ENCODE results near the gene WNT9B.

The WNT9B gene

GRCh38 chr17:46859996-46860395 is 8.6 kb downstream of the WNT9B start:
- DNase-seq, result no peak

GRCh38 chr17:46862949-46863348 is 11.6 kb downstream of the WNT9B start:
- DNase-seq, result no peak

- no peak for DNase-seq
Observed at GRCh38 chr17:46863383-46864121, 12.2 kb downstream of the WNT9B start.

GRCh38 chr17:46865100-46865499 is 13.7 kb downstream of the WNT9B start:
- DNase-seq, result no peak

DNA sequence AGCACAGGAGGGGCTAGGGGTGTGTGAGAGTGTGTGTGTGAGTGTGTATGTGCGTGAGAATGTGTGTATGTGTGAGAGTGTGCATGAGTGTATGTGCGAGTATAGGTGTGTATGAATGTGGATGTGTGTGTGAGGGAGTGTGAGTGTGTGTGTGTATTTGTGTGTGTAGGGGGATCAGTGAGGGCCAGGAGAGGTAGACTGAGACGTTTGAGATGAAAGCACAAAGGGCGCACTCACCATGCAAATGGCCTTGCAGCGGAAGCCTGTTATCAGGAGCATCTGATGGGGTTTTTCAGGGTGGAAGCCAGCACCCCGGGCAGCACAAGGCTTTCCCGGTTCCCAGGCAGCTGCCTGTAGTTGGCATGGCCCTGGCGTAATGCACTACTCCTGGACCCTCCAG is 14.9 kb downstream of the WNT9B start:
- DNase-seq, result no peak

GRCh38 chr17:46866747-46867146 is 15.4 kb downstream of the WNT9B start:
- no peak for DNase-seq

GRCh38 chr17:46868689-46869187 is 17.4 kb downstream of the WNT9B start:
- no peak for DNase-seq

GRCh38 chr17:46869296-46869695 is 17.9 kb downstream of the WNT9B start:
- DNase-seq, result no peak

DNA sequence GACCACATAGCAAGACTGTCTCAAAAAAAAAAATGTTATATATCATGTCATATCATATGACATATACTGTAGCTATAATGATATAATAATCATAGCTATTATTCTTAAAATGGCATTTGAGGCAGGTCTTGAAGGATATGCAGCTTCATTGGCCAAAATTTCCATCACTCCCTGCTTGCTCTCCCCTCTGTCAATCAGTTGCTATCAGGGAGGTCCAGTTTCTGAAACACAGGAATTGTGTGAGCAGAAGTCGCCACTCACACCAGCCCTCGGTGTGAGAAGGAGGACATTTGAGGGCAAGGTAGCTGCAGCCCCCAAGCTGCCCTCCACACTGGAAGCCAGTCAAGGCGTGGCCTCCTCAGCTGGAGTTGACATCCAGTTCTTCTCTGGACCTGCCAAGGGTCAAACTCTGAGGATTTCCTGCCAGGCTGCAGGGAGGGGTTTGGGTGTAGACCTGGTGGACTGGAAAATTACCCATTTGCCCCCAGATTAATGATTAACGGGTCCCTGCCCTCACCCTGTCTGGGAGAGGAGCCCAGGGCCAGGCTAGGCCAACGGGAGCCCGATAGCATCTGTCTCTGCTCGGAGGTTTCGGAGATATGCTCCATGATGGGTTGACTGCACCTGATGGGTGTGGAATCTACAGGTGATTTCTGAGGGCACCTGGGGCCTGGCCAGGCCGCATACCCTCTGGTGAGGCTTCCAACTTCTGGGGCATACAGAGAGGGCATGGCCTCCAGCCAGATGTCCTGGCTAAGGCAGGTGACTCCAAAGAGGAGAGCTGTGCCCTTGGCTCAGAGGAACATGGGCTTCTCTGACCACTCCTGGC is 18.8 kb downstream of the WNT9B start:
- DNase-seq, result no peak

DNA sequence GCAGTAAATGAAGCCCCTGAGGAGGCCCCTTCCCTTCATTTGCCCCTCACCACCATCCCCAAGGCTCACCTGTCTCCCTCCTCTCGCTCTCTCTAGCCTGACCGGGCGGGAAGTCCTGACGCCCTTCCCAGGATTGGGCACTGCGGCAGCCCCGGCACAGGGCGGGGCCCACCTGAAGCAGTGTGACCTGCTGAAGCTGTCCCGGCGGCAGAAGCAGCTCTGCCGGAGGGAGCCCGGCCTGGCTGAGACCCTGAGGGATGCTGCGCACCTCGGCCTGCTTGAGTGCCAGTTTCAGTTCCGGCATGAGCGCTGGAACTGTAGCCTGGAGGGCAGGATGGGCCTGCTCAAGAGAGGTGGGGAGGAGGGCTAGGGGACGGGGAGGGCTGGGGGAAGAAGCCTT is 21.0 kb downstream of the WNT9B start:
- no peak for DNase-seq

DNA sequence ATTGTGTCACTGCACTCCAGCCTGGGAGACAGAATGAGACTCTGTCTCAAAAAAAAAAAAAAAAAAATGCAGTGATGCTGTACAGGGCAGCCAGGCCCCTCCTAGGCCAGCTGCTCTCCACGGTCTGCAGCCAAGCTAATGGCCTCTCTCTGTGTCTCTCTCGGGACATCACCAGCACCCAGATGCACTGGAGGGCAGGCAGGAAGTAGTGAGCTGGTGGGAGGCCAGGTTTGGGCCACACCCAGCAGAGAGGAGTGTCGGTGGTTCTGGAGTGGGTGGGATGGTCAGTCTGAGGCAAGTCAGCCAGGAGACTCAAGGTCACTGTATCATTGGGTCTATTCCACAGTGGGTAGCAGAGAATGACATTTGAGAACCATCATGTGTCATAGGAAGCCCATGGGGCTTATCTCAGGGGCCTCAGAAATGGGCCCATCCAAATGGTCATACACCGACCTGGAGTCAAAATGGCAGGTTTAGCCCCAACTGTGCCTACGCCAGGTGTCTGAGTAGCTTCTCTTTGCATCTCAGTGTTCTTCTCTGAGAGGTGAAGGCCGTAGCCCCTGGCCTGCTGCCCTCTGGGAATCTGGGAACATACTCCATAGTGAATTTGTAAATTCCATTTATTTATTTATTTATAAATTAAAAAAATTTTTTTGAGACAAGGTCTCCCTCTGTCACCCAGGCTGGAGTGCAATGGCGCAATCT is 22.7 kb downstream of the WNT9B start:
- DNase-seq, result no peak

GRCh38 chr17:46874906-46875305 is 23.5 kb downstream of the WNT9B start:
- no peak for DNase-seq

DNA sequence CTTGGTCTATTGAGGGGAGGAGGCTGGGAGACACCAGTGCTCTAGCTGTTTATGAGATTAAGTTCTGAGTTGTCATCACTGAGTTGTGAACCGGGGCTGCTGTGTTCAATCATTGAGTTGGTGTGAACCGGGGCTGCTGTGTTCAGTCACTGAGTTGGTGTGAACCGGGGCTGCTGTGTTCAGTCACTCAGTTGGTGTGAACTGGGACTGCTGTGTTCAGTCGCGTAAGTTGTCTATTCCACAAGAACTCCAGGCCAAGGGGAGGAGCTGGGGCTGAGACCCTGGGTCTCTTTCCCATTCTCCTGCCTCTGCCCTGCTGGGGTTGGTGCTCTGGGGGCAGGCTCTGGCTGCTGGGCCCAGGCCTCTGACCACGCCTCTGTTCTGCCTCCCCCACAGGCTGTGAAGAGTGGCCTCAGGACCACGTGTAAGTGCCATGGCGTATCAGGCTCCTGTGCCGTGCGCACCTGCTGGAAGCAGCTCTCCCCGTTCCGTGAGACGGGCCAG is 24.5 kb downstream of the WNT9B start:
- no peak for DNase-seq

DNA sequence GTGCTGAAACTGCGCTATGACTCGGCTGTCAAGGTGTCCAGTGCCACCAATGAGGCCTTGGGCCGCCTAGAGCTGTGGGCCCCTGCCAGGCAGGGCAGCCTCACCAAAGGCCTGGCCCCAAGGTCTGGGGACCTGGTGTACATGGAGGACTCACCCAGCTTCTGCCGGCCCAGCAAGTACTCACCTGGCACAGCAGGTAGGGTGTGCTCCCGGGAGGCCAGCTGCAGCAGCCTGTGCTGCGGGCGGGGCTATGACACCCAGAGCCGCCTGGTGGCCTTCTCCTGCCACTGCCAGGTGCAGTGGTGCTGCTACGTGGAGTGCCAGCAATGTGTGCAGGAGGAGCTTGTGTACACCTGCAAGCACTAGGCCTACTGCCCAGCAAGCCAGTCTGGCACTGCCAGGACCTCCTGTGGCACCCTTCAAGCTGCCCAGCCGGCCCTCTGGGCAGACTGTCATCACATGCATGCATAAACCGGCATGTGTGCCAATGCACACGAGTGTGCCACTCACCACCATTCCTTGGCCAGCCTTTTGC is 25.0 kb downstream of the WNT9B start:
- peak; percentile 64 for DNase-seq

- DNase-seq, result no peak
Observed at GRCh38 chr17:46876926-46877325, 25.5 kb downstream of the WNT9B start.

- no peak for DNase-seq
Observed at GRCh38 chr17:46877466-46877865, 26.1 kb downstream of the WNT9B start.

DNA sequence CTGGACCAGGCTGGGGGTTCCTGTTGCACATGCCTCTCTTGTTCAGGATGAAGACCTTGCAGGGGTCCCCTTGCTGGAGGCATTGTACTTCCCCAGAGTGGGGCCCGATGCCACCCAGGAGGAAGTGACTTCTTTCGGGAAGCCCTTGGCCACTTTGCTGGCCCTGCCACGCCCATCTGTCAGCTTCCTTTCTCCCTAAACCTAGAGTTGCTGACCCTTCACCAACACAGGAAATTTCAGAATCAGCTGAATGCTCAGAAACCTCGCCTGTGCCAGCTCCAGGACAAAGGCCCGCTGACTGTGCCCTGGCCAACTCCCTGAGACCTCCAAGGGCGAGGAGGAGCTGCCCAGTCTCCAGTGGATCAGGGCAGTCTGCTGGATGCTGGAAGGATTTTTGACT is 26.7 kb downstream of the WNT9B start:
- no peak for DNase-seq

DNA sequence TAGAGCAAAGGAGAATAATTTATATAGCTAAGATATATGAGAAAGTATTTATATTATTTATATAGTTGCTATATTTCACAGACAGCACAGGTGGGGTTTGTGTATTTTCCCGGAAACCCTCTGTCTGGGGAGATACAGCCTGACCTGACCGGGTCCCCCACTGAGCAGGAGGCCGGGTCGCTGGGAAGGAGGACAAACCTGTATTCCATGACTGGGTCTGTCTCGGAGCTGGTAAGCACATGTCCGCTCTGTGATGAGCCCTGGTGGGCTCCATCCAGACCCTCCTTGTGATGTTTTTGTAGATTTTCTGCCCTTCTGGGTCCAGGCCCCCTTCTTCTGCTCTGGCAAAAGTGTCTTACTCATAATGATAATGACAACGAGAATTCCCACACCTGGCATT is 27.7 kb downstream of the WNT9B start:
- no peak for DNase-seq

DNA sequence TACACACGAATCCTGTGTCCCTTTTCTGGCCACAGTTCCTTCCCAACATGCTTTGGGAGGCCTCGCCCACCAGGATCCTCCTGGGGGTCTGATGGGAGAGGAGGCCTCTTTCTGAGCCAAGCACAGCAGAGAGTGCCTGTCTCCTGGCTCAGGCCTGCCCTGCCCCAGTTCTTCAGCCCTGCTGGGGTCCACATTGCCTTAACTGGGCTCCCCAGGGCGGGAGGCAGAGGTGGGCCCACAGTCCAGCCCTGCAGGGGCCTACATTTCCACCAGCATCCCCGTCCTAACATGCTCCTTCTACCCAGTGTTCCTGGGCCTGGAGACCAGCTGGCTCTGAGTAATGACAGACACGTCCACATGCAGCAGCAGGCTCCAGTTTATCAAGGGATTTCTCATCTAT is 29.6 kb downstream of the WNT9B start:
- DNase-seq, result no peak

DNA sequence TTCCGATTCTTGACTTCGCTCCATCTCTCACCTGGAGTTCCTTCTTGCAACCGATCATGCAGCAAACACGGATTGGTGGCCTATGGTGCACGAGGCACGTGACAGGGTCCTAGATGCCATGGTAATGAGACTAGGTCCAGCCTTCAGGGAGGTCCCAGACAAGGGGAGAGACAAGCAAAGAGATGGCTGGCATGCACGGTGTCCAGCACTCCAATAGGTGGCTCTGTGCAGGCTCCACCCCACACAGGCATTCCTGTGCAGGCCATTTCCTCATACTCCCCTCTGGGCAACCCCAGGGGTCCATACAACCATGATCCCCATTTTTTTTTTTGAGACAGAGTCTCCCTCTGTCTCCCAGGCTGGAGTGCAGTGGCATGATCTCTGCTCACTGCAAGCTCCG is 31.3 kb downstream of the WNT9B start:
- DNase-seq, result no peak

DNA sequence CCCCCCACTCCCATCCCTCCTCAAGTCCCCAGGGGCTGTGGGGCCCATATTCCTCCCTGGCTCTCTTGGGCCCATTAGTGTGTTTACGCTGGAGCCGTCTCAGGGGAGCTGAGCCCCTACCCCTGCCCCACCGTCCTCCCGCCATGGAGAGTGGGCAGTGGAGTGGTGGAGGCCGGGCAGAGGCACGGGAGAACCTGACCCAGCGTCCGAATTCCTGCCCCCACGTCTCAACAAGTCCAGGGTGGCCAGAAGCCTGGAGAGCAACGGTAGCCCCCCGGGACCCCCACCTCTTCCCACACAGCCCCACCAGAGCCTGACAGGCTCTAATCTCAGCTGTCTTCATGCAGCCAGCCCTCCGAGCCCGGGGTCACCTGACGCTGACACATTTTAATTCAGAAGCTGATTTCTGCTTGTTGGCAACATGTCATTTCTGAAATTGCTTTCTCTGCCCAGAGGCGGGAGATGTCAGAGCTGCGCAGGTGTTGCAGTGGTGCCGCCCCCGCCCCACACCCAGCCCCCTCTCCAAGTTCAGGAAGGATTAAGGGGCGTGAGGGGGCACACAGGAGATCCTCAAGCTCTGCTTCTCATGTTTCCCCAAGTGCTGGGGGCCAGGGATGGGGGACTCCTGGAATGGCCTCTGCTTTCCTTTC is 32.6 kb downstream of the WNT9B start:
- no peak for DNase-seq

- no peak for DNase-seq
Observed at GRCh38 chr17:46884552-46884951, 33.2 kb downstream of the WNT9B start.

Measured in NCI-H2029 treated with DMSO at 0.1 percent for 48 hours (cell line).